NCI-H446 treated with DMSO at 0.1 percent for 48 hours (cell line): ENCODE data around the gene INVS.
"Not testable (repeated sequence)": the region's sequence is repeated elsewhere in the genome, so short reads cannot be mapped to it uniquely, and the experiment has no call there.

Experiments used
- DNase-seq: peaks from one replicate; lab custom pipeline; 2025; lab: John Stamatoyannopoulos, UW

INVS gene

DNA sequence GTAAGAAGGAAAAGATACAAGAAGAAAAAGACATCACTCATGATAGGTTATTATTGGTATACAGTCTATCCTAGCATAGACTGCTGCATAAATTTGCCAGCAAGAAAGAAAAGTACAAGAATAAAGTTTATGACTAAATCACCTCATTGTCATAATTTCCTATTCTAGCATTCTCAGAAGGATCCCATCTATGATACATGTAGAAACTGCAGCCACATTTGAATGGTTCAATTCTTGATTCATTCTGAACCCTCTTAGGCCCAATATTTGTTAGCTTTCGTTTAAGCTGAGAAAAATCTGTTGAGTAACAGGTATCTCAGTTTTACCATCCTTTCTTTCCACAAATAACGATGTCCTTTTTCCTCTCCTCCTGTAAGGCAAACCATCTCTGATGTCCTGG is 21.2 kb downstream of the INVS start:
- no peak for DNase-seq

DNA sequence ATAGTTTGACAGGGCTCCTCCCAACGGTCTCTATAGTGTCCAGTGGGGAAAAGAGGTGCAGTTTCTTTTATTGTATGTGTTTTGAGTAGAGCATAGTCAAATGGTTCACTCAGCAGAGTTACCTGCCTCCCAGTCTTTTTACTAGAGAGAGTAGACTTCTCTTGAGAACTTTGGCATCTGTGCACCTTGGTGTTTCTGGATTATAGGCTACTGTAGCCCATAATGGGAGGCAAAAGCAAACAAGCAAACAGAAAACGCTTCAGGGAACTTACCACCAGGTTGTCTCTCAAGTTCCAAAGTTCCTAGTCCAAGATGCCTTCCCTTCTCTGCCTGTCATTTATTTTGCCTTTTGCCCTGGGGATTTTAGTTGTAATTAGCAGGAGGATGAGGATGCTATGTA is 26.2 kb downstream of the INVS start:
- no peak for DNase-seq

DNA sequence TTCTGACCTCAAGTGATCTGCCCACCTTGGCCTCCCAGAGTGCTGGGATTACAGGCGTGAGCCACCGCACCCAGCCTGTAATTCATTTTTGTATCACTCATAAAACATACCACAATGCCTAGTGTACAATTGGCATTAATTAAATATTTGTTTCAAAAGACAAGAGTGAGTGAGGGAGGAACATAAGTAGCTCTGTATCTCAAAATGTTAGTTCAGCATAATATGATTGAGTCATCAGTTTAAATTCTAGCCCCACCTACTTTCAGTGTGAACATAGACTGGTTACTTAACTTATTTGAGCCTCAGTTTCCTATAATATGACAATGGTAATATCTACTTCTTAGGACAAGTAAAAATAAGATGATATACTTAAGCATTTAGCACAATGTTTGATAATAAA is 26.9 kb downstream of the INVS start:
- DNase-seq, result no peak

DNA sequence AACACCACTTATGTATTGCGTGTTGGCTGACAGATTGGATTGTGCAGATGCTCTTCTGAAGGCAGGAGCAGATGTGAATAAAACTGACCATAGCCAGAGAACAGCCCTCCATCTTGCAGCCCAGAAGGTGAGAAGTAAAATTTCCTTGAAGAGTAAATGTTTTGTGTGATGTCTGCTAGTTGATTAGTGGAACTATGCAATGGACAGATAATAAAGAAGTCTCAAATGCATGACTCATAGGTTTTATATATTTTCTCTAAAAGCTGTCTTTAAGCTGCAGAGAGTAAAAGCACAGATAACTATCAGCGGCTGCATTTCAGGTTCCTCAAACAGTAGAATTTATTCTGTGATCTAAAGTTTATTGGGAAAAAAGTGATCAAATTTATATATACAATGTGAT is 27.4 kb downstream of the INVS start:
- DNase-seq, result no peak

DNA sequence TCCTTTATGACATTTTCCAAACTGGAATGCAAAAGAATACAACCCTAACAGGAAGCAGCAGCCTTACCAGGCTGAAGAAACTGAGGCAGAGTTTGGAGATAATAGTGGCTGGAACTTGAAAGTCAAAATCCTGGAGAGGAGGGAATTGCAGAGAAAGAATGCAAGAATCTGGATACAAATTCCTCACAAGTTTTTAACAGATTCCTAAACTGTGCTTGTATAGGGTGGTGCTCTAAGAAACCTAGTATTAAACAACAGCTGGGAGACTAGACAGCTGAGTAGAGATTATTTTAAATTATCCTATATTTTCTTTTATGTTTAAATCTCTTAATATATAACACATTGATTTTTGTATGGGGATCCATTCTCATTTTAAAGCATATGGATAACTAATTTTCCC is 30.7 kb downstream of the INVS start:
- no peak for DNase-seq

DNA sequence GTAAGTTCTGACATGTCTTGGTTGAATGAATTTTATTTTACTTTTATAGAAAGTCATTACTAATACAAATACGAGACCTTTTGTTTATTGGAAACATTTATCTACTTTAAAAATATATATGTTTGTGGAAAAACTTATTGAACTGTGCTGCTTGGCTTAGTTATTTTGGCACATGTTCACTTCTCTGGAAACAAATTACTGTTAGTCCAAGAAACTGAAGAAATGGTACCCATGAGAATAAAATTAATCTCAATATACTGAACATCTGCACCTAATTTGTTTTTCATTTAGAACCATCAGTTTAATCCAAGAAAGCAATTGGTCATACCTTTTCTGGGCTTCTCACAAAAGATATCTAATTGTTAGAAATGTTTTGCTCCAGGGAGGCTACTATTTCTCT is 32.2 kb downstream of the INVS start:
- DNase-seq, result no peak

DNA sequence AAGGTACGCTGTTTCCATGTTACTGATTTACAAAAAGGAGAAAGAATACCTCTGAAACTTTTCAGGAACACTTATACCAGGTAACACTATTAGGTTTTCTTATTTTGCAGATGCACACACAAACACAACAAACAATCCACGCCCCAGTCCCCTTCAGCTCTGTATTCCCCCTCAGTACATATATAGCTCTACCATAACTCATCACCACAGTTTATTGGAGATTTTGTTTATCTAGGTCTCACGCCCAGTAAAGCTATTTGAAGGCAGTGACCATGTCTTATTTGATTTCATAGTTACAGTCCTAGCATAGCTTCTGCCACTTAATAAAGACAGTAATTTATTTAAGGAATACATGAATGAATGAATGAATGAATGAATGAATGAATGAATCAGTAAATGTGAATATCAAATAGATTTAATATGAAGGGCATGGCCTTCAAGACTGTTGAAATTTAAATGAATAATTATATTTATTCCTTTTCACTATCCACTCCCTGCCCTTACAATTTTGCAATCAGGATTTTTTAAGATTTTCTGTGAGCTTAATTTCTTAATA is 32.9 kb downstream of the INVS start:
- no peak for DNase-seq

DNA sequence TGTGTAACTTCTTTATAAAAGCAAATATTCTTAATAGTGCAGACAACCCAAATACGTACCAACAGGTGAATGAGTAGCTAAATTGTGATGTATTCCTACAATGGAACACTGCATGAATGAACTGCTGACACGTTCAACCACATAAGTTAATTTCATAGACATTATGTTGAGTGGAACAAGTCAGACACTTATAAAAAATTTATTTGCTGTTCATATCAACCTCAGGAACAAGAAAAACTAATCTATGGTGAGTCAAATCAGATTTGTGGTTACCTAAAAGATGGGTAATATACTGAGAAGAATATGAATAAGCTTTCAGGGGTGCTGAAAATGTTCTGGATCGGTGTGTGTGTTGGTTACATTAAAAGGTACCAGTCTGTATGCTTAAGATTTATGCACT is 35.7 kb downstream of the INVS start:
- no peak for DNase-seq

DNA sequence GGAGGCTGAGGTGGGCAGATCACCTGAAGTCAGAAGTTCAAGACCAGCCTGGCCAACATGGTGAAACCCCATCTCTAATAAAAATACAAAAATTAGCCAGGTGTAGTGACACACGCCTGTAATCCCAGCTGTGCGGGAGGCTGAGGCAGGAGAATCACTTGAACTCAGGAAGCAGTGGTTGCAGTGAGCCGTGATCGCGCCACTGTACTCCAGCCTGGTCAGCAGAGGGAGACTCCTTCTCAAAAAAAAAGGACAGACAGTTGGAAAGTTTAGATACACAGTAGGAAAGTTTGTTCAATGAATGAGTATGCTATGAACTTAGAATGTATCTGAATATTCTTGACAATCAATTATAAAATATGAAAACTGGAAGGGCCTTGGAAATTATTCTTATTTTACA is 37.8 kb downstream of the INVS start:
- DNase-seq, result not testable (repeated sequence)

DNA sequence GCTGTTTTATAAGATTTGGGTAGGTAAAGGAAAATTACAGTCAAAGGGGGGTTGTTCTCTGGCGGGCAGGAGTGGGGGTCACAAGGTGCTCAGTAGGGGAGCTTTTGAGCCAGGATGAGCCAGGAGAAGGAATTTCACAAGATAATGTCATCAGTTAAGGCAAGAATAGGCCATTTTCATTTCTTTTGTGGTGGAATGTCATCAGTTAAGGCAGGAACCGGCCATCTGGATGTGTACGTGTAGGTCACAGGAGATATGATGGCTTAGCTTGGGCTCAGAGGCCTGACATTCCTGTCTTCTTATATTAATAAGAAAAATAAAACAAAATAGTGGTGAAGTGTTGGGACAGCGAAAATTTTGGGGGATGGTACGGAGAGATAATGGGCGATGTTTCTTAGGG is 41.3 kb downstream of the INVS start:
- DNase-seq, result not testable (repeated sequence)

DNA sequence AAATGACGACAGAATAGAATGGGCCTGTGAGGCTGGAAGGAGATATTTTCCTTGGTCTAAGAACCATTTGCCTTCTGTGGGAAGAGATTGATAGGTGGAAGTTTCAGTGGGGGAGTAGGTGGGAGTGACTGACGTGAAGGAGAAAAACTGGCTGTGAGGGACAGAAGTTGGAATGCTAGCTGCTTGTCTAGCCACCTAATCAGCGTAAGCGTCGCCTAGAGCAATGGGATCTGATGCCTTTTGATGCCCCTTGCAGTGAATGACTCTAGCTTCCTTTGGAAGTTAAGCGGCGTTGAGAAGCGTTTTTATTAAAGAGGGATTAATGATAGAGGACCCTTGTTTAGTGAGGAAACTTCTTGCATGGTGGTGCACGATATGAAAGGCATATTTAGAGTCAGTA is 42.8 kb downstream of the INVS start:
- not testable (repeated sequence) for DNase-seq

DNA sequence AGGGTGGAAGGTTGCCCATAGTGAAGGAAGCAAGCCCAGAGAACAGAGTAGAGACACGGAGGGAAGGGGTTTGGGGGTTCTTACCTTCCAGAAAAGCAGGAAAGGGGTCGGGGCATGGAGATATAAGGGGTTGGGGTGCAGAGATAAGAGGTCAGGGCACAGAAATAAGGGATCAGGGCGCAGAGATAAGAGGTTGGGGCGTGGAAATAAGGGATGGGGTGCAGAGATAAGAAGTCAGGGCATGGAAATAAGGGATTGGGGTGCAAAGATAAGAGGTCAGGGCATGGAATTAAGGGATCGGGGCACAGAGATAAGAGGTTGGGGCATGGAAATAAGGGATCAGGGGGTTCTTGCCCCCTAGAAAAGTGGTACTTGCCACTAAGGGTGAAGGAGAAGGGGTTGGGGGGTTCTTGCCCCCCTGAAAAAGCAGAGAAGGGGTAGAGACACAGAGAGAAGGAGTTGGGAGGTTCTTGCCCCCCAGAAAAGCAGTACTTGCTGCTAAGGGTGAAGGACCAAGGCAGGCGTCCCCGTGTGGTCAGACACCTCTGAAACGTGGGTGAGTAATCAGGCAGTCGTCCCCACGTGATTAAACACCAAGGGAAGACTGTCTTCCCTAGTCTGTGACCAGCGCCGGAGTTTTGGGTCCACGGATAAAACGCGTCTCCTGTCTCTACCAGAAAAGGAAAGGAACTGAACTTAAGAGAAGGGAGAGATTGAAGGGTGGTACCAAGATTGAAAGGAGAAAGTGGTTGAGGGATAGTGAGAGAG is 46.3 kb downstream of the INVS start:
- DNase-seq, result not testable (repeated sequence)

DNA sequence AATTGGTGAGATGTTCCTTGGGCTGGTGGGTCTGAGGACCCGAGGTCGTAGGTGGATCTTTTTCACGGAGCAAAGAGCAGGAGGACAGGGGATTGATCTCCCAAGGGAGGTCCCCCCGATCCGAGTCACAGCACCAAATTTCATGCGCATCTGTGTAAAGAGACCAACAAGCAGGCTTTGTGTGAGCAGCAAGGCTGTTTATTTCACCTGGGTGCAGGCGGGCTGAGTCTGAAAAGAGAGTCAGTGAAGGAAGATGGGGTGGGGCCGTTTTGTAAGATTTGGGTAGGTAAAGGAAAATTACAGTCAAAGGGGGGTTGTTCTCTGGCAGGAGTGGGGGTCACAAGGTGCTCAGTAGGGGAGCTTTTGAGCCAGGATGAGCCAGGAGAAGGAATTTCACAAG is 46.9 kb downstream of the INVS start:
- DNase-seq, result not testable (repeated sequence)

DNA sequence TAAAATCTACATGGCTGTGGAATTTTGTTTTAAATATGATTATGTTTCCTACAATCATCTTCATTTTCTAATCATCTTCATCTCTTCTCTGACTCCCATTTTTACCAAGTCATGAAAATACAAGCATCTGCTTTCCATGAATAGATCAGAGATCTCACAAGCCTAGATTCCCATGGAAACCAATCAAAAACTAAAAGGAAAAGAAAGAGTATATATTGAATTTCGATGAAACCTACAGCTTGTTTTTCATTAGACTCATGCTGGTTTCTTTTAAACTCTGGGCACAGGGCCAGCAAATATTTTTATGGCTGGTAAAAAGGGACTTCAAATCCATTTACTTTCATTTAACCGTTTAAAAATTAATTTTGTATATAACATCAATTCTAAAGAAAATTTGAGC is 51.2 kb downstream of the INVS start:
- no peak for DNase-seq

DNA sequence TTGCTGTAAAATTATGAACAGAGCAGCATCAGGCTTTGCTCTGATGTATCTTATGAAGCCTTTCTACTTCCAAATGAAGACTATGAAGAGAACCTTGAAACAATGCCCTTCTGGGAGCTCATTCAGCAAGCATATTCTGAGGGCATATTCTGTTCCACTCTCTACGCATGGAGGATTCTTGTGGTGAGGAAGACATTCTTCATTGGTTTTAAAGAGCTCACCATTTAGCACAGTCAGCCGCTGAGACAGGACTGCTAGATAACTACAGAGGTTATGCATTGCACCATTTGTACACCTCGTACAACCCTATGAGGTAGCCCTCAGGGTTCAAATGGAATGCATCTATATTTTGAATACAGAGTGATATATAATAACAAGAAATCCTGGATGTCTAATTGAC is 61.0 kb downstream of the INVS start:
- DNase-seq, result no peak

DNA sequence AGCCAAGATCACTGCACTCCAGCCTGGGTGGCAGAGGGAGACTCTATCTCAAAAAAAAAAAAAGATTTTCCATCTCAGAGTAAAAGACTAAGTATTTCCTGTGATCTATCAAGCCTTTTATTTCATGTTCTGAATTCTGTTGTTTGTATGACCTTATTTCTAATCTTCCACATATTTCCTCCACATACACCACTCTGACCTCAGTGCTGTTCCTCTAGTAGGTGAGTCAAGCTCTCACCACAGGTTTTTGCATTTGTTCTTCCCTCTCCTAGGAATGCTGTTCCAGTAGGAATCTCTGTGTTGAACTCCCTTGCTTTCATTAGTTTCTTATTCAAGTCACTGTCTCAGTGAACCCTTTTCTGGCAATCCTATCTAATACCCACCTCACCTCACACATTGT is 68.1 kb downstream of the INVS start:
- DNase-seq, result no peak

DNA sequence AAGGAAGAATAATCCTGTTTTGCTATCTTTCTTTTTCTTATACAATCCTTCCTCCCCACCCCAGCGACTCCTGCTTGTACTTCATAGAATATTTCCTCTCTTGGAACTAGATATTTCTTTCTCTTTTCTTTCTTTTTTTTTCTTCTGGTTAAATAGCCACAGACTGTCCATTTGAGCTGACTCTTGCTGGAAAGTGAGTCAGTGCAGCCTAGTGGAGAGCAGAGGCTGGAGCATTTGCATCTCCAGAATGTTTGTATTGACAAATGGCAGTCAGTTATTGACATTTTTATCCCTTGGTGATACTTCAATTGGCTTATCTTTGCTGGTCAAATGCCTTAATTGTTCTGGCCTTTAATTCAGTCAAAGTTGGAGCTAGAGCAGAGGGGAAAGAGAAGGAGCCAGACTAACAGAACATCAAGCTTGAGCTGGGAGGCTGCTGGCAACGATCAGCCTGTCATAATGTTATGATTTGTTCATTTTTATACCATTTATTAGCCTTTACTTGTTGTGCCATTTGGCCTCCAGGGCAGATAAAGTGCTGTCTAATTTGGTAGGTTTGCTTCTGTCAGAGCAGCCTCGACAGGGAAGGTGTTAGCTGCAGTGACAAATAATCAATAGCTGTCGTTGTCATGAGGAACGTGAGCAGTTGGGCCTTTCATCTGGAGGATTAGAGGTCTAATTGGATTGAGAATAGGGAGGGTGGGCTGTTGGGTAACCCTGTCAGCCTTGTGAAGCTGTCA is 69.0 kb downstream of the INVS start:
- no peak for DNase-seq

DNA sequence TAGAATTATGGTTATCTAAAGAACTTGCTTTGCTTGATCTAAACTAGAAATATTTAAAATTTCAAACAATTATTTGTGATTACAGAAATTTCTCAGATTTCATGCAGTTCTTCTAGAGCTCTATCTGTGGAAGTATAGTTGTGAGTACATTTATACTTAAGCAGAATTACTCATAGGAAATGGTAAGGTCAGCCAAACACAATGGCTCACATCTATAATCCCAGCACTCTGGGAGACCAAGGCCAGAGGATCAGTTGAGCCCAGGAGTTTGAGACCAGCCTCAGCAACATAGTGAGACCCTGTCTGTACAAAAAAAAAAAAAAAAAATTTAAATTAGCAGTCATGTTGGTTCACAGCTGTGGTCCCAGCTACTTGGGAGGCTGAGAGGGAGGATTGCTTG is 71.0 kb downstream of the INVS start:
- DNase-seq, result no peak

DNA sequence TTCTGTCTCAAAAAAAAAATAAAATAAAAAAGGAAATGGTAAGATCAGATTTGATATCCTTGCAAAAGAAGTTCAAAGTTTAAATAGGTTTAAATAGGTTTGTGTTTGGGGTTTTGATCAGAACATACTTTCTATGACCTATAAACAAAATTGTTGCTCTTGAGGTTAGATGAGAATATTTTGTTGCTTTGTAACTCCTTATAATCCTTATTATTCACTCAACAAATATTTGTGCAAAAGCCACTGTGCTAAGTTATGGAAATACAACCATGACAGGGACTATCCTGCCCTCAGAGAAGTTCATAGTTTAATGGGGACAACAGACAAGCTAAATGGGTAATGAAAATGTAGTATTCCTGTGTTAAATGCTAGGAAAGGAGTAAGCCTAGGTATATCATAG is 71.5 kb downstream of the INVS start:
- DNase-seq, result no peak

DNA sequence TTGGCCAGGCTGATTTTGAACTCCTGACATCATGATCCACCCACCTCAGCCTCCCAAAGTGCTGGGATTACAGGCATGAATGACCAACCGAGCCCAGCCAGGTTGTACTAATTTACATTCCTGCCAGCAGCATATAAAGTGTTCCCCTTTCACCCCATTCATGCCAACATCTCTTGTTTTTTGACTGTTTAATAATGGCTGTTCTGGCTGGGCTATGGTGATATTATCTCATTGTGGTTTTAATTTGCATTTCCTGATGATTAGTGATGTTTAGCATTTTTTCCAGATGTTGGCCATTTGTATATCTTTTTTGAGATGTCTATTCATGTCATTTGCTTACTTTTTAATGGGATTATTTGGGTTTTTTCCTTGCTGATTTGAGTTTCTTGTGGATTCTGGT is 87.3 kb downstream of the INVS start:
- no peak for DNase-seq

DNA sequence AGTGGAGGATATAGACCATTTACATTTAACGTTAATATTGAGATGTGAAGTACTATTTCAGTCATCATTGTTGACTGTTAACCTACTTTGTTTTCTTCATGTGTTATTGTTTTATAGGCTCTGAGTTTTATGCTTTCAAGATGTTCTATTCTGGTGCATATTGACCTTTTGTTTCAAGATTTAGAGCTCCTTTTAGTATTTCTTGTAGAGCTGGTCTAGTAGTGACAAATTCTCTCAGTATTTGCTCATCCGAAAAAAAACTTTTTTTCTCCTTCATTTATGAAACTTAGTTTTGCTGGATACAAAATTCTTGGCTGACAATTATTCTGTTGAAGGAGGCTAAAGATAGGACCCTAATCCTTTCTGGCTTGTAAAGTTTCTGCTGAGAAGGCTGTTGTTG is 91.3 kb downstream of the INVS start:
- DNase-seq, result no peak

DNA sequence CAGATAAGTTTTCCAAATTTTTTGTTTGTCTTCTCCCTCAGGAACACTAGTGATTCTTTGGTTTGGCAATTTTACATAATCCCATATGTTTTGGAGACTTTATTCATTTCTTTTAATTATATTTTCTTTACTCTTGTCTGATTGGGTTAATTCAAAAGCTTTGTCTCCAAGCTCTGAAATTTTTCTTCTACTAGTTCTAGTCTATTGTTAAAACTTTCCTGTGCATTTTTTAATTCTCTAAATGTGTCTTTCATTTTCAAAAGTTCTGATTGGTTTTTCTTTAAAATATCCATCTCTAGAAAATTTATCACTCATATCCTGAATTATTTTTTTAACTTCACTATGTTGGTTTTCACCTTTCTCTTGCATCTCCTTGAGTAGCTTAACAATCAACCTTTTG is 92.2 kb downstream of the INVS start:
- DNase-seq, result no peak

DNA sequence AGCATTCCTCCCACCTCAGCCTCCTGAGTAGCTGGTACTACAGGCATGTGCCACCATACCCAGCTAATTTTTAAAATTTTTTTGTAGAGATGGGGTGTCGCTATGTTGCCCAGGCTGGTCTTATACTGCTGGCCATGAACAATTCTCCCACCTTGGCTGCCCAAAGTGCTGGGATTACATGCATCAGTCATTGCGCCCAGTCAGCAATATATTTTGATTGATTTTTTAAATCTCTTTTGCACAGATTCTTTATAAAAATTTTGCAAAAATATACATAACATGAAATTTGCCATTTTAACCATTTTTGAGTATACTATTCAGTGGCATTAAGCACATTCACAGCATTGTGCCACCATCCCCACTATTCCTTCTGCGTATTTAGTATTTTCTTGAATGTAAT is 94.0 kb downstream of the INVS start:
- DNase-seq, result no peak

DNA sequence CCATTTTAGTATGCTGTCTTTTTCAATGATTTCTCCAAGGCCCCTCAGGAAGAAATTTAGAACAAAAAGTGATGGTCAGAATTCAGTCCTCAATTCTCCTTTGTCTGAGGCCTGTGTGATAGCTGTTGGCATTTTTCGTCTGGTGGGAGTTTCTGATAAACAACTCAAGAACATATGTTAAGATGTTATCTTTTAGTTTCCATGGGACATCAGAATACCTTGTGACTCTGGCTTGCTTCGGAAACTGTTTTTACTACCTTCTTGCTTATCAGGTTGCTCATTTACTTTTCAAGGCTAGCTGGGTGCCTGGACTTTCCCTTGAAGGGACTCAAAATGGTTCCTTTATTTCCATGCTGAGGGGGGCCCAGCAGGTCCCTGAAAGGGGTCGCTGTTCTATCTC is 97.2 kb downstream of the INVS start:
- no peak for DNase-seq
